Stimulated activated CD4-positive, alpha-beta T cell treated with anti-CD3 and anti-CD28 coated beads, Interleukin-4, amount 100 ng/mL, for 4 hours (primary cell): ENCODE data around the gene KCNK17.
"Not testable (repeated sequence)": the region's sequence is repeated elsewhere in the genome, so short reads cannot be mapped to it uniquely, and the experiment has no call there.

Source experiments
- DNase-seq, 2 experiments: peaks; one replicate each; pipeline ENCODE4 v3.0.0-alpha.2; 2020

The KCNK17 gene

GRCh38 chr6:39301606-39302005 is 12.6 kb downstream of the KCNK17 start:
- DNase-seq = no peak

- DNase-seq = no peak
Measured at GRCh38 chr6:39300739-39301138, 13.5 kb downstream of the KCNK17 start.

- no peak for DNase-seq
Measured at GRCh38 chr6:39298061-39298460, 16.2 kb downstream of the KCNK17 start.

GRCh38 chr6:39296745-39297640 is 17.2 kb downstream of the KCNK17 start:
- no peak for DNase-seq

GRCh38 chr6:39295611-39296011 is 18.6 kb downstream of the KCNK17 start:
- DNase-seq = no peak

GRCh38 chr6:39294899-39295298 is 19.3 kb downstream of the KCNK17 start:
- DNase-seq = no peak

GRCh38 chr6:39294133-39294532 is 20.1 kb downstream of the KCNK17 start:
- no peak for DNase-seq

GRCh38 chr6:39292637-39293036 is 21.6 kb downstream of the KCNK17 start:
- no peak for DNase-seq

- no peak for DNase-seq
Measured at GRCh38 chr6:39289490-39289889, 24.7 kb downstream of the KCNK17 start.

- no peak for DNase-seq
Measured at GRCh38 chr6:39287601-39288000, 26.6 kb downstream of the KCNK17 start.

- not testable (repeated sequence) for DNase-seq
Measured at GRCh38 chr6:39286596-39286995, 27.6 kb downstream of the KCNK17 start.

- DNase-seq = no peak
Measured at GRCh38 chr6:39282774-39283173, 31.4 kb downstream of the KCNK17 start.

- DNase-seq = no peak
Measured at GRCh38 chr6:39281312-39281980, 32.8 kb downstream of the KCNK17 start.

GRCh38 chr6:39280247-39280731 is 33.9 kb downstream of the KCNK17 start:
- DNase-seq = no peak

GRCh38 chr6:39279539-39279938 is 34.7 kb downstream of the KCNK17 start:
- no peak for DNase-seq

- no peak for DNase-seq
Measured at GRCh38 chr6:39276379-39276995, 37.7 kb downstream of the KCNK17 start.

GRCh38 chr6:39274903-39275302 is 39.3 kb downstream of the KCNK17 start:
- no peak for DNase-seq

- DNase-seq = no peak
Measured at GRCh38 chr6:39274471-39274870, 39.7 kb downstream of the KCNK17 start.

GRCh38 chr6:39273406-39273821 is 40.8 kb downstream of the KCNK17 start:
- DNase-seq = no peak

- DNase-seq = no peak
Measured at GRCh38 chr6:39269961-39270360, 44.3 kb downstream of the KCNK17 start.

GRCh38 chr6:39268721-39269120 is 45.5 kb downstream of the KCNK17 start:
- no peak for DNase-seq

GRCh38 chr6:39268171-39268570 is 46.0 kb downstream of the KCNK17 start:
- no peak for DNase-seq

- DNase-seq = no peak
Measured at GRCh38 chr6:39266782-39267355, 47.4 kb downstream of the KCNK17 start.
